CD4-positive, alpha-beta T cell (primary cell): ENCODE measurements around the gene ZNF304. TPM values are rescaled to one million over a fixed set of nuclear protein-coding genes. Genes with fewer than 3 reads are reported as not detected.
"Not testable (repeated sequence)": the region's sequence is repeated elsewhere in the genome, so short reads cannot be mapped to it uniquely, and the experiment has no call there.

ENCODE experiments used
- ATAC-seq: fragments of 200-7000 bp; cut with Tn5 transposase; one replicate; pipeline ENCODE4 v1.10.0; 2022; ENCODE audit warnings: mild to moderate bottlenecking; ENCODE audit not compliant: poor library complexity
- CTCF ChIA-PET: fragments of 350-600 bp; sonication (Branson Sonifier 250); formaldehyde crosslinking; loops from one replicate; lab custom pipeline; 2021; ENCODE audit warnings: antibody characterized with exemption, inconsistent platforms; lab: Charles Lee
- POLR2A ChIA-PET: fragments of 350-600 bp; sonication (Branson Sonifier 250); formaldehyde crosslinking; loops from one replicate; lab custom pipeline; 2021; ENCODE audit warnings: antibody characterized with exemption, inconsistent platforms; lab: Charles Lee
- DNase-seq, 14 experiments: peaks; one replicate each; pipeline ENCODE4 v3.0.0-alpha.2; 2013 to 2020; ENCODE audit warnings: mixed read lengths in 2 of 14
- H3K27ac ChIP-seq, 2 donors: one replicate each; pipeline versions ENCODE4 v1.5.1 to v1.7.0; 2013; ENCODE audit warnings: low read length in 2 of 2, low read depth in 1 of 2, mild to moderate bottlenecking in 1 of 2
- H3K27me3 ChIP-seq, 2 experiments: 1 replicate in 1 of 2; 2 replicates in 1 of 2; pipeline versions ENCODE4 v1.6.1 to v1.7.0; 2013; ENCODE audit warnings: low read length in 2 of 2, control low read depth in 1 of 2, mild to moderate bottlenecking in 1 of 2, moderate library complexity in 1 of 2; ENCODE audit not compliant: insufficient read depth in 2 of 2, control insufficient read depth in 1 of 2
- H3K36me3 ChIP-seq: one replicate; pipeline ENCODE4 v1.6.1; 2013; ENCODE audit warnings: low read length, control low read depth; ENCODE audit not compliant: insufficient read depth
- H3K4me1 ChIP-seq: one replicate; pipeline ENCODE4 v1.6.1; 2013; ENCODE audit warnings: low read length, control low read depth; ENCODE audit not compliant: insufficient read depth
- H3K4me3 ChIP-seq: one replicate; pipeline ENCODE4 v1.5.1; 2013; ENCODE audit warnings: mild to moderate bottlenecking, low read length, moderate library complexity
- H3K9me3 ChIP-seq, 2 experiments: 1 replicate in 1 of 2; 2 replicates in 1 of 2; pipeline versions ENCODE4 v1.6.1 to v1.7.0; 2013; ENCODE audit warnings: low read length in 2 of 2, mild to moderate bottlenecking in 2 of 2, control low read depth in 1 of 2, moderate library complexity in 1 of 2; ENCODE audit not compliant: control insufficient read depth in 1 of 2, insufficient read depth in 1 of 2
- H3K27ac Mint-ChIP-seq: one replicate; pipeline ENCODE4 v1.8.0; 2020; ENCODE audit warnings: mixed read lengths
- H3K27me3 Mint-ChIP-seq: one replicate; pipeline ENCODE4 v1.8.0; 2021; ENCODE audit warnings: mixed read lengths
- H3K36me3 Mint-ChIP-seq: one replicate; pipeline ENCODE4 v1.8.0; 2021; ENCODE audit warnings: low read depth, mixed read lengths
- H3K4me1 Mint-ChIP-seq: one replicate; pipeline ENCODE4 v1.8.0; 2021; ENCODE audit warnings: low read depth, mixed read lengths
- H3K4me3 Mint-ChIP-seq: one replicate; pipeline ENCODE4 v1.8.0; 2020; ENCODE audit warnings: mild to moderate bottlenecking, mixed read lengths
- H3K9me3 Mint-ChIP-seq: one replicate; pipeline ENCODE4 v1.8.0; 2020; ENCODE audit warnings: mixed read lengths
- CTCF ChIP-seq: fragments of 200-600 bp; IDR thresholded peaks from one replicate; pipeline ENCODE4 v1.8.0; 2022; ENCODE audit warnings: antibody characterized with exemption, mild to moderate bottlenecking
- intact Hi-C, 2 experiments: fragments of 100-400 bp; cut with DNase I in 1 of 2; cut with micrococcal nuclease in 1 of 2; formaldehyde crosslinking; loops; one replicate each; pipeline versions ENCODE4 v1.15.1 to v1.9.0; 2023 to 2025; cut with DNase I, micrococcal nuclease
- total RNA-seq, 174 experiments: library from RNA in 2 of 174; stranded (reverse) in 2 of 174; gene quantifications; one replicate each; pipeline ENCODE4 v1.2.3 and lab custom pipeline; 2021 to 2026

The ZNF304 gene
- total RNA-seq, 2 experiments from 2014 or later: 4.9 to 5.4 TPM

GRCh38 chr19:57363688-57364181 is 12.7 kb downstream of the ZNF304 start:
- H3K9me3 Mint-ChIP-seq: peaks cover 13% of the 10 kb centered on the region
- H3K27ac ChIP-seq: peak overlapping the region; percentile 86 to 89
- peak overlapping the region; percentile 69 for H3K4me3 ChIP-seq
- H3K4me1 Mint-ChIP-seq: peaks cover 19% of the 10 kb centered on the region
- intact Hi-C loops: loop anchor here (1.0 to 5.0 kb wide), 8 partner anchors 25 to 123 kb away; partner anchors contain the start of genes ZNF460 (in 2 of the 2), ZNF543 (in 2 of the 2), ZNF548 (in 2 of the 2) and ZNF805 (in 2 of the 2)
- H3K4me1 ChIP-seq: peaks cover 15% of the 10 kb centered on the region
- H3K36me3 Mint-ChIP-seq: peaks cover 64% of the 10 kb centered on the region
- H3K9me3 ChIP-seq: peaks cover 15 to 48% of the 10 kb centered on the region in 2 experiments
- no peaks in the 10 kb centered on the region for H3K27me3 ChIP-seq
- H3K4me3 Mint-ChIP-seq: peak overlapping the region; percentile 94
- peak overlapping the region; percentile 94 for H3K27ac Mint-ChIP-seq
- H3K36me3 ChIP-seq: no peaks in the 10 kb centered on the region
- TF ChIP-seq CTCF: no peak
- ChIA-PET CTCF (no interaction called here), POLR2A (interaction anchor here (0.5 to 2.2 kb wide), 5 partner anchors 13 to 960 kb away, joined by 3 to 20 read pairs (median 3); partner anchors contain the start of genes ZNF304, ZNF548 and ZNF805)
- DNase-seq (no peak), ATAC-seq (no peak)
- peaks cover 3% of the 10 kb centered on the region for H3K27me3 Mint-ChIP-seq

- peak overlapping the region; percentile 38 for H3K4me3 Mint-ChIP-seq
- peaks cover 14% of the 10 kb centered on the region for H3K9me3 Mint-ChIP-seq
These were observed 15.7 kb downstream of the ZNF304 start for GRCh38 chr19:57366776-57367175.

GRCh38 chr19:57374179-57374578 is 23.1 kb downstream of the ZNF304 start:
- no peaks in the 10 kb centered on the region for H3K4me1 ChIP-seq
- Mint-ChIP-seq H3K27me3 (no peaks in the 10 kb centered on the region), H3K27ac (no peak overlapping the region), H3K36me3 (peaks cover 100% of the 10 kb centered on the region), H3K4me1 (peaks cover 3% of the 10 kb centered on the region), H3K4me3 (no peak overlapping the region), H3K9me3 (peaks cover 20% of the 10 kb centered on the region)
- H3K27ac ChIP-seq: no peak overlapping the region
- DNase-seq: no peak
- no peak overlapping the region for H3K4me3 ChIP-seq
- H3K27me3 ChIP-seq: no peaks in the 10 kb centered on the region
- ChIA-PET POLR2A (no interaction called here), CTCF (no interaction called here)
- no peak for ATAC-seq
- TF ChIP-seq CTCF: no peak
- intact Hi-C loops: no loop called here
- H3K9me3 ChIP-seq: peaks cover 37 to 48% of the 10 kb centered on the region in 2 experiments
- peaks cover 22% of the 10 kb centered on the region for H3K36me3 ChIP-seq

More at GRCh38 chr19:57366776-57367175, 15.7 kb downstream of the ZNF304 start:
- ChIA-PET CTCF (no interaction called here), POLR2A (interaction anchor here (1.5 kb wide), 1 partner anchor 16 kb away, joined by 5 read pairs; the partner anchor contains the start of gene ZNF304)
- Histone ChIP-seq H3K4me3 (no peak overlapping the region), H3K27ac (no peak overlapping the region), H3K27me3 (no peaks in the 10 kb centered on the region), H3K4me1 (peaks cover 15% of the 10 kb centered on the region), H3K9me3 (peaks cover 9 to 33% of the 10 kb centered on the region in 2 experiments), H3K36me3 (peaks cover 4% of the 10 kb centered on the region)
- no peak overlapping the region for H3K27ac Mint-ChIP-seq
- intact Hi-C loops: no loop called here
- H3K4me1 Mint-ChIP-seq: peaks cover 23% of the 10 kb centered on the region
- DNase-seq: no peak
- peaks cover 3% of the 10 kb centered on the region for H3K27me3 Mint-ChIP-seq
- peaks cover 83% of the 10 kb centered on the region for H3K36me3 Mint-ChIP-seq
- no peak for ATAC-seq
- TF ChIP-seq CTCF: no peak

GRCh38 chr19:57374647-57375046 is 23.6 kb downstream of the ZNF304 start:
- ATAC-seq, H3K27ac Mint-ChIP-seq, H3K27me3 ChIP-seq, H3K27ac ChIP-seq, H3K27me3 Mint-ChIP-seq, H3K4me3 ChIP-seq, H3K4me3 Mint-ChIP-seq, CTCF ChIA-PET, DNase-seq, POLR2A ChIA-PET, H3K4me1 Mint-ChIP-seq, intact Hi-C loops, H3K4me1 ChIP-seq: not testable (repeated sequence)
- peaks cover 22% of the 10 kb centered on the region for H3K36me3 ChIP-seq
- Mint-ChIP-seq H3K9me3 (peaks cover 20% of the 10 kb centered on the region), H3K36me3 (peaks cover 100% of the 10 kb centered on the region)
- peaks cover 37 to 53% of the 10 kb centered on the region in 2 experiments for H3K9me3 ChIP-seq
